Measurements from ENCODE around the gene AGBL4.

DNA sequence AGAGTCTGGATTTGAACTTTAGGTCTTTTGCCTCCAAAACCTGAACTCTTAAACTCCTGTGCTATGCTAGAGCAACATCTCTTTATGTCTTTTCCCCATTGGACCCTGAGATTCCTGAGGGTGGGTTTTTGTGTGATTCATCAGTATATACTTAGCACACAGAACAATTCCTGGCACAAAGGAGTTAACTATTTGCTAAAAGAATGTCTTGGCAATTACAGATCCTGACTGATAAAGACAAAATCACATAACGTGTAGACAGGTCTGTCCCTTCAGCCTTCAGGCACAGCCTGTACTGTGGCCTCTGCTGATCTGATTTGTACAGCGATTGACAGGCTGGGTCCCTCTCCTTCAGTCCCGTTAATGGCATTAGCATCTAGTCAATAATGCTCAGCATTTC lies 1084.7 kb downstream of the AGBL4 start:
- TF ChIP-seq, protein P1, sequence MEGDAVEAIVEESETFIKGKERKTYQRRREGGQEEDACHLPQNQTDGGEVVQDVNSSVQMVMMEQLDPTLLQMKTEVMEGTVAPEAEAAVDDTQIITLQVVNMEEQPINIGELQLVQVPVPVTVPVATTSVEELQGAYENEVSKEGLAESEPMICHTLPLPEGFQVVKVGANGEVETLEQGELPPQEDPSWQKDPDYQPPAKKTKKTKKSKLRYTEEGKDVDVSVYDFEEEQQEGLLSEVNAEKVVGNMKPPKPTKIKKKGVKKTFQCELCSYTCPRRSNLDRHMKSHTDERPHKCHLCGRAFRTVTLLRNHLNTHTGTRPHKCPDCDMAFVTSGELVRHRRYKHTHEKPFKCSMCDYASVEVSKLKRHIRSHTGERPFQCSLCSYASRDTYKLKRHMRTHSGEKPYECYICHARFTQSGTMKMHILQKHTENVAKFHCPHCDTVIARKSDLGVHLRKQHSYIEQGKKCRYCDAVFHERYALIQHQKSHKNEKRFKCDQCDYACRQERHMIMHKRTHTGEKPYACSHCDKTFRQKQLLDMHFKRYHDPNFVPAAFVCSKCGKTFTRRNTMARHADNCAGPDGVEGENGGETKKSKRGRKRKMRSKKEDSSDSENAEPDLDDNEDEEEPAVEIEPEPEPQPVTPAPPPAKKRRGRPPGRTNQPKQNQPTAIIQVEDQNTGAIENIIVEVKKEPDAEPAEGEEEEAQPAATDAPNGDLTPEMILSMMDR (IDR thresholded peaks at IDR 0.05), result no peak
- no peak for TF ChIP-seq EP300 (IDR thresholded peaks at IDR 0.05)
